HEK293T (cell line): ENCODE measurements around the gene LAMC1.

Experiments used
- CTCF ChIA-PET: fragments of 350-600 bp; formaldehyde crosslinking; extraction: SDS; loops from one replicate; lab custom pipeline; 2021; ENCODE audit warnings: antibody characterized with exemption, inconsistent platforms; lab: Yijun Ruan, JAX
- POLR2A ChIA-PET: fragments of 350-600 bp; formaldehyde crosslinking; extraction: SDS; loops from one replicate; lab custom pipeline; 2020; ENCODE audit warnings: antibody characterized with exemption, inconsistent platforms; lab: Yijun Ruan, JAX
- DNase-seq: peaks from one replicate; pipeline ENCODE4 v3.0.0; 2012; ENCODE audit warnings: mixed read lengths; ENCODE audit errors: extremely low spot score
- ARNT ChIP-seq: fragments of 450-650 bp; IDR thresholded peaks from 2 replicates; pipeline ENCODE4 v1.6.1; 2017; ENCODE audit warnings: mild to moderate bottlenecking
- BHLHE40 ChIP-seq: fragments of 450-650 bp; IDR thresholded peaks from 2 replicates; pipeline ENCODE4 v1.6.1; 2016; ENCODE audit warnings: mild to moderate bottlenecking, moderate library complexity, borderline replicate concordance
- CTBP1 ChIP-seq: fragments of 450-650 bp; IDR thresholded peaks from 2 replicates; pipeline ENCODE4 v1.6.1; 2016; ENCODE audit warnings: borderline replicate concordance
- ELF4 ChIP-seq: fragments of 450-650 bp; IDR thresholded peaks from 2 replicates; pipeline ENCODE4 v1.6.1; 2017; ENCODE audit warnings: antibody characterized with exemption
- FOXA1 ChIP-seq: fragments of 450-650 bp; IDR thresholded peaks from 2 replicates; pipeline ENCODE4 v1.6.1; 2016; ENCODE audit warnings: mild to moderate bottlenecking
- FOXK2 ChIP-seq: fragments of 450-650 bp; IDR thresholded peaks from 2 replicates; pipeline ENCODE4 v1.6.1; 2016; ENCODE audit warnings: mild to moderate bottlenecking
- FOXM1 ChIP-seq: fragments of 450-650 bp; IDR thresholded peaks from 2 replicates; pipeline ENCODE4 v1.6.1; 2017; ENCODE audit warnings: mild to moderate bottlenecking, borderline replicate concordance
- HDGF ChIP-seq: fragments of 450-650 bp; IDR thresholded peaks from 2 replicates; pipeline ENCODE4 v1.6.1; 2017; ENCODE audit warnings: antibody characterized with exemption, borderline replicate concordance
- L3MBTL2 ChIP-seq: fragments of 450-650 bp; conservative IDR thresholded peaks from 2 replicates; pipeline ENCODE4 v1.6.1; 2016; ENCODE audit warnings: mild to moderate bottlenecking
- LEF1 ChIP-seq: fragments of 450-650 bp; IDR thresholded peaks from 2 replicates; pipeline ENCODE4 v1.6.1; 2017; ENCODE audit warnings: mild to moderate bottlenecking, borderline replicate concordance
- NFRKB ChIP-seq: fragments of 450-650 bp; IDR thresholded peaks from 2 replicates; pipeline ENCODE4 v1.6.1; 2016; ENCODE audit warnings: mild to moderate bottlenecking, moderate library complexity
- SP1 ChIP-seq: fragments of 450-650 bp; IDR thresholded peaks from 2 replicates; pipeline ENCODE4 v1.6.1; 2017
- SUZ12 ChIP-seq: fragments of 450-650 bp; IDR thresholded peaks from 2 replicates; pipeline ENCODE4 v1.6.1; 2016; ENCODE audit warnings: mild to moderate bottlenecking
- TARDBP ChIP-seq: fragments of 450-650 bp; IDR thresholded peaks from 2 replicates; pipeline ENCODE4 v1.6.1; 2016
- ZNF384 ChIP-seq: fragments of 450-650 bp; IDR thresholded peaks from 2 replicates; pipeline ENCODE4 v1.6.1; 2016
- TF ChIP-seq, protein P1 (sequence below): fragments of 450-650 bp; IDR thresholded peaks from 2 replicates; pipeline ENCODE4 v1.6.1; 2016

LAMC1 gene

GRCh38 chr1:183100361-183100974 is 77.2 kb downstream of the LAMC1 start:
- TF ChIP-seq NFRKB = no peak
- no peak for TF ChIP-seq FOXA1
- no peak for TF ChIP-seq ARNT
- TF ChIP-seq BHLHE40 = no peak
- no peak for TF ChIP-seq L3MBTL2
- TF ChIP-seq TARDBP = no peak
- TF ChIP-seq ELF4 = no peak
- no peak for TF ChIP-seq FOXK2
- TF ChIP-seq HDGF = no peak
- TF ChIP-seq SP1 = no peak
- TF ChIP-seq ZNF384 = no peak
- TF ChIP-seq CTBP1 = no peak
- TF ChIP-seq FOXM1 = no peak
- TF ChIP-seq, protein P1, sequence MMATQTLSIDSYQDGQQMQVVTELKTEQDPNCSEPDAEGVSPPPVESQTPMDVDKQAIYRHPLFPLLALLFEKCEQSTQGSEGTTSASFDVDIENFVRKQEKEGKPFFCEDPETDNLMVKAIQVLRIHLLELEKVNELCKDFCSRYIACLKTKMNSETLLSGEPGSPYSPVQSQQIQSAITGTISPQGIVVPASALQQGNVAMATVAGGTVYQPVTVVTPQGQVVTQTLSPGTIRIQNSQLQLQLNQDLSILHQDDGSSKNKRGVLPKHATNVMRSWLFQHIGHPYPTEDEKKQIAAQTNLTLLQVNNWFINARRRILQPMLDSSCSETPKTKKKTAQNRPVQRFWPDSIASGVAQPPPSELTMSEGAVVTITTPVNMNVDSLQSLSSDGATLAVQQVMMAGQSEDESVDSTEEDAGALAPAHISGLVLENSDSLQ = no peak
- no peak for TF ChIP-seq SUZ12
- no peak for TF ChIP-seq LEF1
- ChIA-PET CTCF (no interaction called here), POLR2A (no interaction called here)
- DNase-seq = no peak

DNA sequence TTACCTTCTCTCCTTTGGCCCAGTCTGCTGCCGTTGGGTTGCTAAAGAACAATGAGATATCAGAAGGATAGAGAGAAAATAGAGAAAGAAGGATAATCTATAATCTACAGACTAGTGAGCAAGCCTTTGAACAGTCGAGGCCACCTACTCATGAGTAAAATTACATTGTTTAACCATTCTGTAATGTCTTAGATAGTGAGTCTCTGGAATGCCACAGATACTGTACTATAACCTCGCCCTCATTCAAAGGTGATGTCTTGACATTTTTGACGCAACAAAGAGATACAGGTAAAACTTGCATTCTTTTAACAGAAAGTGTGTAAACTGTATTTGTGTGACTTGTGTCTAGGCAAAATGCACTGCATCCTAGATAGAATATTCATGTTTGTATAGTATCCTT is 77.9 kb downstream of the LAMC1 start:
- POLR2A ChIA-PET = no interaction called here
- CTCF ChIA-PET = no interaction called here
- no peak for DNase-seq
- TF ChIP-seq SUZ12 (no peak), NFRKB (no peak)

DNA sequence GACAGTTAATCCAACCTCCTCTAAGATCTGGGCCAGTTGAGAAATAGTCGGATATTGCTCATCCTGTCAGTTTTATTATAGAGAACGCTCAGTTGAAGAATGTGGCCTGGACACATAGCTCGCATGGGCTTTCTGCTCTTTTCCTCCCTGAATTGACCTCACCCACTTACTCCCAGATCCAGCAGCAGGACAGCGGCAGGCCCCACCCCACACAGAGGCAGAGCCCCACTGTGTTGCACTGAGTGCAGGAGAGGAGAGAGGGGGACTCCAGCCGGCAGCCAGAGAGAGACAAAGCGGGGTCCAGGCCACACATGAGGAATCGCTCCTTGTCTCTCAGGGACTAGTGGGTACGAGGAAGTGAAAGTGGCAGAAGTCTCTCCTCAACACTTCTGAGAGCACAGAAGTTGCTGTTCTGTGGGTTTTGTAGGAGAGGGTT is 78.6 kb downstream of the LAMC1 start:
- POLR2A ChIA-PET = interaction anchor here (1.5 kb wide), 1 partner anchor 133 kb away, joined by 3 read pairs; no protein-coding TSS in a partner anchor
- no peak for TF ChIP-seq ELF4
- TF ChIP-seq ZNF384 = no peak
- TF ChIP-seq, protein P1 = no peak
- no peak for TF ChIP-seq L3MBTL2
- TF ChIP-seq LEF1 = no peak
- no peak for TF ChIP-seq CTBP1
- TF ChIP-seq TARDBP = no peak
- no peak for TF ChIP-seq HDGF
- TF ChIP-seq SUZ12 = no peak
- TF ChIP-seq FOXA1 = no peak
- TF ChIP-seq FOXM1 = no peak
- no peak for TF ChIP-seq SP1
- TF ChIP-seq ARNT = no peak
- no peak for TF ChIP-seq BHLHE40
- no peak for TF ChIP-seq NFRKB
- no peak for TF ChIP-seq FOXK2
- DNase-seq = no peak
- CTCF ChIA-PET = interaction anchor here (0.6 kb wide), 1 partner anchor 67 kb away, joined by 3 read pairs; no protein-coding TSS in a partner anchor

DNA sequence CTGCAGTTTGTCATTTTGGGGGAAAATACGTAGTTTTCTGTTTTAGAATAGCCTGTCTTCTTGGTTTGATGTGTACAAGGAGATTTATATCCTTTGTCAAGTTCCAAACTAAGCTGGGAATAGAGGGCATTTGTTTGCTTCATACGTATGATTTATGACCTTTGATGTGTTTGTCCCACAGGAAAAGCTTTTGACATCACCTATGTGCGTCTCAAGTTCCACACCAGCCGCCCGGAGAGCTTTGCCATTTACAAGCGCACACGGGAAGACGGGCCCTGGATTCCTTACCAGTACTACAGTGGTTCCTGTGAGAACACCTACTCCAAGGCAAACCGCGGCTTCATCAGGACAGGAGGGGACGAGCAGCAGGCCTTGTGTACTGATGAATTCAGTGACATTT is 79.9 kb downstream of the LAMC1 start:
- TF ChIP-seq ARNT (no peak), HDGF (no peak), ELF4 (no peak), ZNF384 (no peak), CTBP1 (0 out of 2 replicates have a peak, but pooled peaks have one; percentile 5), LEF1 (no peak), FOXK2 (no peak), L3MBTL2 (no peak), FOXM1 (no peak)
- TF ChIP-seq, protein P1 = peak; percentile 92
- ChIA-PET CTCF (interaction anchor here (0.5 kb wide), 1 partner anchor 133 kb away, joined by 3 read pairs; no protein-coding TSS in a partner anchor), POLR2A (interaction anchor here (0.8 to 1.5 kb wide), 2 partner anchors 13 to 132 kb away, joined by 3 read pairs; no protein-coding TSS in a partner anchor)
- peak; percentile 64 for DNase-seq

DNA sequence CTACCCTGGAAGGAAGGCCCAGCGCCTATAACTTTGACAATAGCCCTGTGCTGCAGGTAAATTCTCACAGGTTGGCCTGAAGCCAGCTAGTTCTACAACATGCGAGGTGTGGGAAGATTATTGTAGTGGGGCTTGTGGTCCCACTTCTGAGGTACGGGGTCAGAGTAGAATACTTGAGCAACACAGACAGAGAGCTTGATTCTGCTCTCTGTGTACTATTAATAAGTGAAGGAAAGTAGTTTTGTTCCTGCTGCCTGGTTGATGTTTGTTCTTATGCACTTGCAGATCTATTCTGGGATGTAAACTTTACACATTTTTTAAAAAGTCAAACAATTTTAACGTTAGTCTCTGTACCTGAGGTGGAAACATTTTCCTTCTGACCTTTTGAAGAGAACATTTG is 80.4 kb downstream of the LAMC1 start:
- TF ChIP-seq ELF4 (no peak), FOXA1 (no peak), ARNT (no peak), L3MBTL2 (no peak), LEF1 (no peak)
- TF ChIP-seq, protein P1 = no peak
- CTCF ChIA-PET = no interaction called here
- no peak for DNase-seq
- POLR2A ChIA-PET = interaction anchor here (0.5 to 0.8 kb wide), 3 partner anchors 12 to 131 kb away, joined by 3 to 4 read pairs (median 3); no protein-coding TSS in a partner anchor

- CTCF ChIA-PET = interaction anchor here (0.9 kb wide), 1 partner anchor 15 kb away, joined by 6 read pairs; no protein-coding TSS in a partner anchor
- TF ChIP-seq CTBP1 (no peak), FOXM1 (no peak), TARDBP (no peak), ELF4 (no peak), HDGF (no peak), SUZ12 (no peak), NFRKB (no peak), BHLHE40 (no peak), ZNF384 (no peak), LEF1 (no peak), FOXA1 (no peak)
- POLR2A ChIA-PET = no interaction called here
These were observed 82.2 kb downstream of the LAMC1 start for GRCh38 chr1:183105449-183105848.

More at GRCh38 chr1:183105449-183105848, 82.2 kb downstream of the LAMC1 start:
- DNase-seq = no peak
